Keratinocyte (primary cell): Measurements from ENCODE around the gene SFSWAP.

Experiments used
- EZH2 ChIP-seq: IDR thresholded peaks from one replicate; pipeline ENCODE4 v1.6.1; 2012; ENCODE audit warnings: inconsistent platforms, mild to moderate bottlenecking, low read length, moderate library complexity
- TF ChIP-seq, protein P1 (sequence below), 3 experiments: IDR thresholded peaks in 1 of 3; conservative IDR thresholded peaks in 1 of 3; optimal IDR thresholded peaks in 1 of 3; 2 replicates in 2 of 3; 3 replicates in 1 of 3; pipeline versions ENCODE3 to v1.5.1; 2011; ENCODE audit warnings: low read length in 3 of 3, mild to moderate bottlenecking in 3 of 3, moderate library complexity in 2 of 3, control low read depth in 1 of 3, inconsistent platforms in 1 of 3; ENCODE audit not compliant: insufficient read depth in 2 of 3; ENCODE audit errors: extremely low read depth in 1 of 3

DNA sequence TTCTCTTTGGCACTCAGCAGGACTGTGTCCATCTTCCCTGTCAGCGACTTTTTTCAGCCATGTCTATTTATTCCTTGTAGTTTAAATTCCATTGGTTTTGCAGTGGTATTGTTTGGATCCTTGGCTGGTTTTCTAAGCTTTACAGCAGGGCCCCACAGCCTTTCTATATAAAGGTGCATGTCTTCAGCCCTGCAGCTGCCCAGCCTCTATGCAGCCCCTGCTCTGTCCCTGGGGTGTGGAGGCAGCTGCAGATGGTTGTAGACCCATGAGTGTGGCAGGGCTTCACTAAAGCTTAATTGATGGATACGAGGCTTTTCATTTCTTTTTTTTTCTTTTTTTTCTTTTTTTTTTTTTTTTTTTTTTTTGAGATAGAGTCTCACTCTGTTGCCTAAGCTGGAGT is 29.7 kb downstream of the SFSWAP start:
- TF ChIP-seq, protein P1, sequence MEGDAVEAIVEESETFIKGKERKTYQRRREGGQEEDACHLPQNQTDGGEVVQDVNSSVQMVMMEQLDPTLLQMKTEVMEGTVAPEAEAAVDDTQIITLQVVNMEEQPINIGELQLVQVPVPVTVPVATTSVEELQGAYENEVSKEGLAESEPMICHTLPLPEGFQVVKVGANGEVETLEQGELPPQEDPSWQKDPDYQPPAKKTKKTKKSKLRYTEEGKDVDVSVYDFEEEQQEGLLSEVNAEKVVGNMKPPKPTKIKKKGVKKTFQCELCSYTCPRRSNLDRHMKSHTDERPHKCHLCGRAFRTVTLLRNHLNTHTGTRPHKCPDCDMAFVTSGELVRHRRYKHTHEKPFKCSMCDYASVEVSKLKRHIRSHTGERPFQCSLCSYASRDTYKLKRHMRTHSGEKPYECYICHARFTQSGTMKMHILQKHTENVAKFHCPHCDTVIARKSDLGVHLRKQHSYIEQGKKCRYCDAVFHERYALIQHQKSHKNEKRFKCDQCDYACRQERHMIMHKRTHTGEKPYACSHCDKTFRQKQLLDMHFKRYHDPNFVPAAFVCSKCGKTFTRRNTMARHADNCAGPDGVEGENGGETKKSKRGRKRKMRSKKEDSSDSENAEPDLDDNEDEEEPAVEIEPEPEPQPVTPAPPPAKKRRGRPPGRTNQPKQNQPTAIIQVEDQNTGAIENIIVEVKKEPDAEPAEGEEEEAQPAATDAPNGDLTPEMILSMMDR (optimal IDR thresholded peaks at IDR 0.05 in 1 of 3, IDR thresholded peaks at IDR 0.05 in 1 of 3, conservative IDR thresholded peaks at IDR 0.05 in 1 of 3; ENCODE audit: extremely low read depth in 1 of 3, insufficient read depth in 2 of 3, low read length in 3 of 3): no peak
- TF ChIP-seq EZH2: no peak
